Measurements from ENCODE around the gene ILDR2.

- TF ChIP-seq CTCF (conservative IDR thresholded peaks at IDR 0.05) (no peak), EZH2 (IDR thresholded peaks at IDR 0.05; ENCODE audit: low read depth) (no peak)
Observed at GRCh38 chr1:166956872-166957271, 18.5 kb downstream of the ILDR2 start.
